H1 (cell line): Measurements from ENCODE around the gene PRPF39. TPM values are rescaled to one million over a fixed set of nuclear protein-coding genes. Genes with fewer than 3 reads are reported as not detected.

ENCODE experiments used
- POLR2A ChIP-seq, 2 experiments: IDR thresholded peaks; 1 replicate in 1 of 2; 2 replicates in 1 of 2; pipeline ENCODE4 v1.6.1; 2011; ENCODE audit warnings: low read depth in 2 of 2, low read length in 2 of 2, mild to moderate bottlenecking in 2 of 2; ENCODE audit errors: control extremely low read depth in 1 of 2
- SAP30 ChIP-seq: fragments of 300-600 bp; sonication (generic); IDR thresholded peaks from 2 replicates; pipeline ENCODE4 v1.7.1; 2012; ENCODE audit warnings: low read length, moderate library complexity, mild to moderate bottlenecking, inconsistent platforms; ENCODE audit not compliant: insufficient read depth, insufficient replicate concordance
- polyA plus RNA-seq, 7 experiments: library from polyadenylated mRNA; depleted of rRNA in 3 of 7; stranded (reverse) in 5 of 7; unstranded in 2 of 7; fragments of >200 nt in 5 of 7; fragments of 200-250 nt in 2 of 7; gene quantifications; 1 replicate in 5 of 7; 2 replicates in 1 of 7; 4 replicates in 1 of 7; pipeline versions ENCODE4 v1.2.1 to v1.2.3, GENCODE V29; 2011 to 2013; ENCODE audit warnings: missing spikeins in 2 of 7, mixed read lengths in 2 of 7
- total RNA-seq: library from RNA; stranded (reverse); fragmentation: NEBNext Ultra II Directional; extraction: Animal tissue kit (Norgen Biotek cat#: 25700); gene quantifications from 2 replicates; pipeline ENCODE4 v1.2.1, GENCODE V29; 2021

Gene PRPF39
- total and polyA plus RNA-seq, 2 of the 8 experiments (the other 6 are each of a cell fraction or from before 2014, with no cell fraction given): 22.4 to 43.3 TPM

GRCh38 chr14:45089813-45090212, 5.9 kb downstream of the PRPF39 start (continued):
- TF ChIP-seq SAP30 (no peak), POLR2A (IDR thresholded peaks at IDR 0.05; ENCODE audit: control extremely low read depth in 1 of 2, low read depth in 2 of 2, low read length in 2 of 2) (no peak)
